Measurements from ENCODE around the gene TSPAN9.

DNA sequence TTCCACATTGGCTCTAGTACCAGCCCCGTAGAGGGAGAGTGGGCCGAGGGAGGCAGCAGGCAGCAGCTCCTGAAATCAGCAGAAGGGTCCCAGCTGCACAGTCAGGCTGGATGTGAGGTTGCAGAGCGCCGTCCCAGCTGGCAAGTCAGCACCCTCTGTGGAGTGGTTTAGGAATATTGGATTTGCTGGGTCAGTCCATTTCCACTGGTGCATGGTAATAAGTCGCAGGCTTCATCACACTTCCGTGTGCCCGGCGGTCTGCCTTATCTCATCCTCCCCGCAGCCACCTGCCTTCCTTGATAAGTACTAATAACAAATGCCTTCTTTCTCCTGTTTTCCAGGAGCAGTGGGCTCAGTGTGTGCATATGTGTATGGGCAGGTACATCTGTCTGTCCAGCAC is 112.9 kb downstream of the TSPAN9 start:
- TF ChIP-seq NR3C1 (IDR thresholded peaks at IDR 0.05) (no peak), KDM1A (IDR thresholded peaks at IDR 0.05; ENCODE audit: low read depth) (no peak), GATA3 (IDR thresholded peaks at IDR 0.05; ENCODE audit: borderline replicate concordance) (no peak), REST (IDR thresholded peaks at IDR 0.05) (no peak), CTCF (IDR thresholded peaks at IDR 0.05) (no peak), POLR2A (IDR thresholded peaks at IDR 0.05; ENCODE audit: low read length) (no peak), ATOH8 (CRISPR knock-in tag; IDR thresholded peaks at IDR 0.05; ENCODE audit: low read depth) (no peak)
- TF ChIP-seq, protein P1, sequence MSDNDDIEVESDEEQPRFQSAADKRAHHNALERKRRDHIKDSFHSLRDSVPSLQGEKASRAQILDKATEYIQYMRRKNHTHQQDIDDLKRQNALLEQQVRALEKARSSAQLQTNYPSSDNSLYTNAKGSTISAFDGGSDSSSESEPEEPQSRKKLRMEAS (IDR thresholded peaks at IDR 0.05), result no peak
- TF ChIP-seq, protein P2, sequence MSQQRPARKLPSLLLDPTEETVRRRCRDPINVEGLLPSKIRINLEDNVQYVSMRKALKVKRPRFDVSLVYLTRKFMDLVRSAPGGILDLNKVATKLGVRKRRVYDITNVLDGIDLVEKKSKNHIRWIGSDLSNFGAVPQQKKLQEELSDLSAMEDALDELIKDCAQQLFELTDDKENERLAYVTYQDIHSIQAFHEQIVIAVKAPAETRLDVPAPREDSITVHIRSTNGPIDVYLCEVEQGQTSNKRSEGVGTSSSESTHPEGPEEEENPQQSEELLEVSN (IDR thresholded peaks at IDR 0.05; ENCODE audit: borderline replicate concordance, low read depth), result no peak
